ENCODE measurements around the gene FXYD1.
"Not testable (repeated sequence)": the region's sequence is repeated elsewhere in the genome, so short reads cannot be mapped to it uniquely, and the experiment has no call there.

FXYD1 gene

GRCh38 chr19:35100588-35101533 lies 37.8 kb upstream of the FXYD1 start:
- no peak for ATAC-seq

GRCh38 chr19:35101949-35102348 lies 36.7 kb upstream of the FXYD1 start:
- ATAC-seq = not testable (repeated sequence)

More at GRCh38 chr19:35100588-35101533, 37.8 kb upstream of the FXYD1 start:
- TF ChIP-seq BACH2 (CRISPR knock-in tag; IDR thresholded peaks at IDR 0.05; ENCODE audit: borderline replicate concordance) (no peak), RARB (CRISPR knock-in tag; IDR thresholded peaks at IDR 0.05) (no peak), TOX (CRISPR knock-in tag; IDR thresholded peaks at IDR 0.05; ENCODE audit: borderline replicate concordance) (no peak), TCF4 (CRISPR knock-in tag; IDR thresholded peaks at IDR 0.05; ENCODE audit: borderline replicate concordance) (no peak), ESRRG (CRISPR knock-in tag; IDR thresholded peaks at IDR 0.05) (no peak), GLIS3 (CRISPR knock-in tag; IDR thresholded peaks at IDR 0.05) (no peak), ZNF70 (CRISPR knock-in tag; IDR thresholded peaks at IDR 0.05) (no peak), ZC3H10 (CRISPR knock-in tag; IDR thresholded peaks at IDR 0.05) (no peak), ZFP3 (CRISPR knock-in tag; IDR thresholded peaks at IDR 0.05) (no peak), SNAI2 (CRISPR knock-in tag; IDR thresholded peaks at IDR 0.05) (no peak), ISL1 (CRISPR knock-in tag; IDR thresholded peaks at IDR 0.05) (no peak), CREB5 (CRISPR knock-in tag; IDR thresholded peaks at IDR 0.05; ENCODE audit: low read depth) (no peak), ZNF8 (CRISPR knock-in tag; IDR thresholded peaks at IDR 0.05) (no peak), ZNF565 (CRISPR knock-in tag; conservative IDR thresholded peaks at IDR 0.05; ENCODE audit: low read depth) (no peak), OSR1 (CRISPR knock-in tag; IDR thresholded peaks at IDR 0.05) (no peak), ARNTL (CRISPR knock-in tag; IDR thresholded peaks at IDR 0.05; ENCODE audit: borderline replicate concordance, low read depth) (no peak), POU6F1 (CRISPR knock-in tag; IDR thresholded peaks at IDR 0.05; ENCODE audit: borderline replicate concordance, low read depth) (no peak), PPARA (CRISPR knock-in tag; IDR thresholded peaks at IDR 0.05; ENCODE audit: borderline replicate concordance) (no peak), ZFP30 (CRISPR knock-in tag; IDR thresholded peaks at IDR 0.05) (no peak)
- TF ChIP-seq, protein P1, sequence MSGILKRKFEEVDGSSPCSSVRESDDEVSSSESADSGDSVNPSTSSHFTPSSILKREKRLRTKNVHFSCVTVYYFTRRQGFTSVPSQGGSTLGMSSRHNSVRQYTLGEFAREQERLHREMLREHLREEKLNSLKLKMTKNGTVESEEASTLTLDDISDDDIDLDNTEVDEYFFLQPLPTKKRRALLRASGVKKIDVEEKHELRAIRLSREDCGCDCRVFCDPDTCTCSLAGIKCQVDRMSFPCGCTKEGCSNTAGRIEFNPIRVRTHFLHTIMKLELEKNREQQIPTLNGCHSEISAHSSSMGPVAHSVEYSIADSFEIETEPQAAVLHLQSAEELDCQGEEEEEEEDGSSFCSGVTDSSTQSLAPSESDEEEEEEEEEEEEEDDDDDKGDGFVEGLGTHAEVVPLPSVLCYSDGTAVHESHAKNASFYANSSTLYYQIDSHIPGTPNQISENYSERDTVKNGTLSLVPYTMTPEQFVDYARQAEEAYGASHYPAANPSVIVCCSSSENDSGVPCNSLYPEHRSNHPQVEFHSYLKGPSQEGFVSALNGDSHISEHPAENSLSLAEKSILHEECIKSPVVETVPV (CRISPR knock-in tag; IDR thresholded peaks at IDR 0.05) = no peak

DNA sequence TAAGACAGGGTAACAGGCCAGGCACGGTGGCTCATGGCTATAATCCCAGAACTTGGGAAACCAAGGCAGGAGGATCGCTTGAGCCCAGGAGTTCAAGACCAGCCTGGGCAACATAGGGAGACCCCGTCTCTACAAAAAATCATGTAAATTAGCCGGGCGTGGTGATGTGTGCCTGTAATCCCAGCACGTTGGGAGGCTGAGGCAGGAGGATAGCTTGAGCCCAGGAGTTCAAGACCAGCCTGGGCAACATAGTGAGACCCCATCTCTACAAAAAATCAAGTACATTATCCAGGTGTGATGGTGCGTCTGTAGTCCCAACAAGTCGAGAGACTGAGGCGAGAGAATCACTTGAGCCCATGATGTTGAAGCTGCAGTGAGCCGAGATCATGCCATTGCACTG lies 35.0 kb upstream of the FXYD1 start:
- not testable (repeated sequence) for ATAC-seq

DNA sequence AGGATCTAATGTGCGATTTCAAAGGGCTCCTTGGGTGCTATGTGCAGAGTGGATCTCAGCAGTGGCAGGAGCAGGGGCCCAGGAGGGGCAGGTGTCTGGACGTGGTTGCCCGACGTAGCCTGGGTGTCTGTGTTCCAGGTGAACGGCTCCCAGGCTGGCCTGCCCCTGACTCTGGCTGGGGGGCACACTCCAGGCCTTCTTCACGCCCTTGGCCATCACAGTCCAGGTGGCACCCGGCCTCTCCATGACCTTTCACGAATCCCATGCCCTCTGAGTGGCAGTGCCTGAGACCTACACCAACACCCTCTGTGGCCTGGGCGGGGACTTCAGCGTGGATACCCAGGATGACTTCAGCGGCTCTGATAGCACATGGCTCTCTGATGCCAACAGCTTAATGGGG lies 34.3 kb upstream of the FXYD1 start:
- ATAC-seq = no peak
- TF ChIP-seq PATZ1 (CRISPR knock-in tag; IDR thresholded peaks at IDR 0.05; ENCODE audit: borderline replicate concordance) = no peak
- TF ChIP-seq CSDC2 (CRISPR knock-in tag; IDR thresholded peaks at IDR 0.05) = no peak
- TF ChIP-seq ZNF8 (CRISPR knock-in tag; IDR thresholded peaks at IDR 0.05) = no peak
- no peak for TF ChIP-seq POU6F1 (CRISPR knock-in tag; IDR thresholded peaks at IDR 0.05; ENCODE audit: borderline replicate concordance, low read depth)
- TF ChIP-seq ZFP30 (CRISPR knock-in tag; IDR thresholded peaks at IDR 0.05) = no peak
- TF ChIP-seq ZNF565 (CRISPR knock-in tag; conservative IDR thresholded peaks at IDR 0.05; ENCODE audit: low read depth) = no peak
- no peak for TF ChIP-seq ARNTL (CRISPR knock-in tag; IDR thresholded peaks at IDR 0.05; ENCODE audit: borderline replicate concordance, low read depth)
- no peak for TF ChIP-seq TOX (CRISPR knock-in tag; IDR thresholded peaks at IDR 0.05; ENCODE audit: borderline replicate concordance)
- no peak for TF ChIP-seq TCF4 (CRISPR knock-in tag; IDR thresholded peaks at IDR 0.05; ENCODE audit: borderline replicate concordance)
- TF ChIP-seq GLIS3 (CRISPR knock-in tag; IDR thresholded peaks at IDR 0.05) = no peak

All from SK-N-SH treated with all-trans-retinoic acid at 6 μM for 48 hours (cell line).